GM12878 (cell line): ENCODE results near the gene SERPINE2. TPM values are rescaled to one million over a fixed set of nuclear protein-coding genes. Genes with fewer than 3 reads are reported as not detected.

Experiments
- ATAC-seq: fragments of 200-7000 bp; cut with Tn5 transposase; 3 replicates; pipeline ENCODE4 v1.9.1; 2020; ENCODE audit warnings: mild to moderate bottlenecking, moderate library complexity
- BruUV-seq: library from RNA; stranded (reverse); fragments of 400-500 nt; replicated peaks from 2 replicates; lab custom pipeline; 2021; lab: Mats Ljungman, UMichigan
- CTCF ChIA-PET: fragments of 300-600 bp; sonication (Branson Sonifier 250); formaldehyde crosslinking; extraction: SDS; loops from one replicate; lab custom pipeline; 2021; ENCODE audit warnings: inconsistent platforms; lab: Yijun Ruan, JAX
- POLR2A ChIA-PET: fragments of 350-600 bp; formaldehyde crosslinking; extraction: SDS; loops from one replicate; lab custom pipeline; 2021; ENCODE audit warnings: inconsistent platforms; lab: Charles Lee
- RAD21 ChIA-PET: fragments of 300-600 bp; sonication (Branson Sonifier 250); formaldehyde crosslinking; loops from one replicate; lab custom pipeline; 2023; ENCODE audit warnings: antibody characterized with exemption; ENCODE audit not compliant: unreplicated experiment; lab: Charles Lee
- SMC1A ChIA-PET: fragments of 300-600 bp; sonication (Branson Sonifier 250); formaldehyde crosslinking; loops from one replicate; lab custom pipeline; 2023; ENCODE audit not compliant: unreplicated experiment, uncharacterized antibody; lab: Charles Lee
- DNase-seq: peaks from one replicate; pipeline ENCODE4 v3.0.0-alpha.2; 2011; ENCODE audit warnings: low read depth, low spot score
- FAIRE-seq: peaks from 3 replicates; lab custom pipeline; 2011; peaks lifted over from hg19 to GRCh38; lab: Jason Lieb, UNC
- H2AFZ ChIP-seq: 2 replicates; pipeline ENCODE4 v1.6.0; 2011; ENCODE audit warnings: low read depth, low read length, control low read depth; ENCODE audit not compliant: control insufficient read depth
- H3K27ac ChIP-seq: 2 replicates; pipeline ENCODE4 v1.5.1; 2011; ENCODE audit warnings: control low read depth; ENCODE audit not compliant: control insufficient read depth, insufficient read depth
- H3K27me3 ChIP-seq, 2 experiments: replicated peaks in 1 of 2; 2 replicates each; pipeline versions ENCODE4 v1.6.0 to v1.6.1; 2011; ENCODE audit warnings: low read length in 1 of 2; ENCODE audit not compliant: control insufficient read depth in 2 of 2, insufficient read depth in 2 of 2
- H3K36me3 ChIP-seq, 2 experiments: 2 replicates each; pipeline ENCODE4 v1.5.1; 2011; ENCODE audit warnings: low read length in 1 of 2; ENCODE audit not compliant: control insufficient read depth in 2 of 2, insufficient read depth in 2 of 2
- H3K4me1 ChIP-seq: 2 replicates; pipeline ENCODE4 v1.6.1; 2011; ENCODE audit warnings: mild to moderate bottlenecking, low read length, moderate library complexity, mixed read lengths; ENCODE audit not compliant: control insufficient read depth, insufficient read depth
- H3K4me2 ChIP-seq: 2 replicates; pipeline ENCODE4 v1.6.0; 2011; ENCODE audit warnings: control low read depth; ENCODE audit not compliant: control insufficient read depth, insufficient read depth
- H3K4me3 ChIP-seq: fragments of 200-600 bp; sonication (generic); 2 replicates; pipeline ENCODE4 v1.5.1; 2016
- H3K79me2 ChIP-seq: 2 replicates; pipeline ENCODE4 v1.6.0; 2011; ENCODE audit warnings: low read length; ENCODE audit not compliant: control insufficient read depth, insufficient read depth
- H3K9ac ChIP-seq: 2 replicates; pipeline ENCODE4 v1.8.0; 2011; ENCODE audit warnings: low read length, control low read depth, mixed read lengths; ENCODE audit not compliant: control insufficient read depth, insufficient read depth
- H3K9me3 ChIP-seq: replicated peaks from 3 replicates; pipeline ENCODE4 v1.5.1; 2011; ENCODE audit warnings: mild to moderate bottlenecking, low read length; ENCODE audit not compliant: control insufficient read depth, insufficient read depth
- H4K20me1 ChIP-seq: 2 replicates; pipeline ENCODE4 v1.6.0; 2011; ENCODE audit not compliant: control insufficient read depth, insufficient read depth
- BACH1 ChIP-seq: fragments of 450-650 bp; IDR thresholded peaks from 2 replicates; pipeline ENCODE4 v1.6.1; 2017; ENCODE audit warnings: mild to moderate bottlenecking, borderline replicate concordance
- CHD1 ChIP-seq: IDR thresholded peaks from 2 replicates; pipeline ENCODE4 v1.6.1; 2012; ENCODE audit warnings: low read depth, low read length, improper control_type of control experiment
- CHD2 ChIP-seq: IDR thresholded peaks from 2 replicates; pipeline ENCODE4 v1.6.1; 2011; ENCODE audit warnings: low read depth, low read length, improper control_type of control experiment, borderline replicate concordance
- CREB1 ChIP-seq: IDR thresholded peaks from 2 replicates; pipeline ENCODE4 v1.6.1; 2012; ENCODE audit warnings: low read depth, mild to moderate bottlenecking, inconsistent platforms
- MEF2B ChIP-seq: fragments of 450-650 bp; IDR thresholded peaks from 2 replicates; pipeline ENCODE4 v1.6.1; 2018; ENCODE audit warnings: mild to moderate bottlenecking, moderate library complexity; ENCODE audit not compliant: partially characterized antibody, poor library complexity, severe bottlenecking
- PBX3 ChIP-seq: IDR thresholded peaks from 2 replicates; pipeline ENCODE4 v1.6.1; 2011; ENCODE audit warnings: mild to moderate bottlenecking, low read depth, low read length, moderate library complexity; ENCODE audit not compliant: insufficient replicate concordance
- RCOR1 ChIP-seq: conservative IDR thresholded peaks from 2 replicates; pipeline ENCODE4 v1.6.1; 2012; ENCODE audit warnings: low read depth, low read length, improper control_type of control experiment
- RFX5 ChIP-seq: IDR thresholded peaks from 2 replicates; pipeline ENCODE4 v1.6.1; 2011; ENCODE audit warnings: low read depth, low read length, improper control_type of control experiment
- SUZ12 ChIP-seq: fragments of 200-600 bp; sonication (generic); IDR thresholded peaks from one replicate; pipeline ENCODE4 v1.6.1; 2018; ENCODE audit warnings: antibody characterized with exemption, mild to moderate bottlenecking; ENCODE audit not compliant: unreplicated experiment
- ZSCAN29 ChIP-seq: fragments of 450-650 bp; IDR thresholded peaks from 2 replicates; pipeline ENCODE4 v1.6.1; 2017; ENCODE audit warnings: mild to moderate bottlenecking, moderate library complexity
- WGBS: methylation state at CpG from one replicate; pipeline ENCODE4 v1.1.6; 2016; ENCODE audit warnings: low lambda C conversion rate; ENCODE audit not compliant: insufficient replicate concordance, insufficient coverage; ENCODE audit errors: missing lambda C conversion rate; 5-methylcytosine and 5-hydroxymethylcytosine counted together
- in situ Hi-C: fragments of 300-500 bp; cut with MboI; formaldehyde crosslinking; loops from 9 replicates; pipeline ENCODE4 v1.14.3; 2018; ENCODE audit warnings: mixed read lengths
- intact Hi-C: fragments of 100-400 bp; cut with micrococcal nuclease; formaldehyde crosslinking; loops from one replicate; pipeline ENCODE4 v1.14.2; 2022; ENCODE audit not compliant: unreplicated experiment
- polyA plus RNA-seq, 11 experiments: library from polyadenylated mRNA; depleted of rRNA in 4 of 11; unstranded in 6 of 11; stranded (reverse) in 5 of 11; fragments of >200 nt; fragmentation: Nextera tagmentation in 4 of 11; fragmentation: Illumina TruSeq in 1 of 11; extraction: Ambion mirVana in 4 of 11; extraction: Trizol in 1 of 11; gene quantifications; 1 replicate in 1 of 11; 2 replicates in 10 of 11; pipeline versions ENCODE4 v1.2.1 to v1.2.3, GENCODE V29; 2011 to 2016; ENCODE audit warnings: inconsistent platforms in 2 of 11, missing spikeins in 2 of 11, low read depth in 1 of 11
- total RNA-seq, 4 experiments: library from RNA; depleted of rRNA in 3 of 4; stranded (reverse); fragments of >200 nt in 3 of 4; fragmentation: Illumina TruSeq in 1 of 4; extraction: Trizol in 1 of 4; gene quantifications; 2 replicates each; pipeline versions ENCODE4 v1.2.1 to v1.2.3, GENCODE V29; 2013 to 2021
- TF ChIP-seq, protein P1 (sequence below): fragments of 450-650 bp; IDR thresholded peaks from 2 replicates; pipeline ENCODE4 v1.6.1; 2017; ENCODE audit warnings: antibody characterized with exemption, mild to moderate bottlenecking, moderate library complexity
- TF ChIP-seq, protein P2 (sequence below): fragments of 450-650 bp; IDR thresholded peaks from 2 replicates; pipeline ENCODE4 v1.6.1; 2017; ENCODE audit warnings: mild to moderate bottlenecking, low read depth, inconsistent platforms; ENCODE audit not compliant: poor library complexity, severe bottlenecking

The SERPINE2 gene
- total and polyA plus RNA-seq, 10 of the 15 experiments (the other 5 are each of a cell fraction or from before 2014, with no cell fraction given) = 0.18 to 1.7 (median 0.39) TPM

DNA sequence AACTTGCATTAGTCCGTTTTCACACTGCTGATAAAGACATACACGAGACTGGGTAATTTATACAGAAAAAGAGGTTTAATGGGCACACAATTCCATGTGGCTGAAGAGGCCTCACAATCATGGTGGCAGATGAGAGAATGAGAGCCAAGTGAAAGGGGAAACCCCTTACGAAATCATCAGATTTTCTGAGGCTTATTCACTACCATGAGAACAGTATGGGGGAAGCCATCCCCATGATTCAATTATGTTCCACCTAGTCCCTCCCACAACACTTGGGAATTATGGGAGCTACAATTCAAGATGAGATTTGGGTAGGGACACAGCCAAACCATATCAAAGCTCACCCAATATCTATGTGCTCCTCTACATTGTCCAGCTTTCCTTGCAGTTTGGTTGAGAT is 16.0 kb upstream of the SERPINE2 start:
- Histone ChIP-seq H2AFZ (no peak overlapping the region), H3K4me1 (no peaks in the 10 kb centered on the region), H3K4me3 (no peak overlapping the region), H4K20me1 (no peaks in the 10 kb centered on the region), H3K9me3 (no peaks in the 10 kb centered on the region), H3K27me3 (peaks cover 0 to 2% of the 10 kb centered on the region in 2 experiments; a peak in 1 of 4 replicates), H3K9ac (no peak overlapping the region), H3K27ac (no peak overlapping the region), H3K36me3 (no peaks in the 10 kb centered on the region), H3K79me2 (no peaks in the 10 kb centered on the region), H3K4me2 (no peak overlapping the region)
- 0% methylated on average over 3 of the region's 3 CpGs for WGBS
- ATAC-seq (no peak), FAIRE-seq (no peak), DNase-seq (no peak)
- intact Hi-C loops (no loop called here), in situ Hi-C loops (no loop called here)
- ChIA-PET RAD21 (no interaction called here), SMC1A (interaction anchor here (0.8 to 1.3 kb wide), 2 partner anchors 10 to 61 kb away, joined by 3 to 4 read pairs; no protein-coding TSS in a partner anchor), POLR2A (no interaction called here), CTCF (no interaction called here)
- TF ChIP-seq CHD2 (no peak), CHD1 (no peak), PBX3 (no peak), RFX5 (no peak), ZSCAN29 (no peak), CREB1 (no peak), RCOR1 (no peak), BACH1 (no peak), MEF2B (no peak), SUZ12 (no peak)
- TF ChIP-seq, protein P1, sequence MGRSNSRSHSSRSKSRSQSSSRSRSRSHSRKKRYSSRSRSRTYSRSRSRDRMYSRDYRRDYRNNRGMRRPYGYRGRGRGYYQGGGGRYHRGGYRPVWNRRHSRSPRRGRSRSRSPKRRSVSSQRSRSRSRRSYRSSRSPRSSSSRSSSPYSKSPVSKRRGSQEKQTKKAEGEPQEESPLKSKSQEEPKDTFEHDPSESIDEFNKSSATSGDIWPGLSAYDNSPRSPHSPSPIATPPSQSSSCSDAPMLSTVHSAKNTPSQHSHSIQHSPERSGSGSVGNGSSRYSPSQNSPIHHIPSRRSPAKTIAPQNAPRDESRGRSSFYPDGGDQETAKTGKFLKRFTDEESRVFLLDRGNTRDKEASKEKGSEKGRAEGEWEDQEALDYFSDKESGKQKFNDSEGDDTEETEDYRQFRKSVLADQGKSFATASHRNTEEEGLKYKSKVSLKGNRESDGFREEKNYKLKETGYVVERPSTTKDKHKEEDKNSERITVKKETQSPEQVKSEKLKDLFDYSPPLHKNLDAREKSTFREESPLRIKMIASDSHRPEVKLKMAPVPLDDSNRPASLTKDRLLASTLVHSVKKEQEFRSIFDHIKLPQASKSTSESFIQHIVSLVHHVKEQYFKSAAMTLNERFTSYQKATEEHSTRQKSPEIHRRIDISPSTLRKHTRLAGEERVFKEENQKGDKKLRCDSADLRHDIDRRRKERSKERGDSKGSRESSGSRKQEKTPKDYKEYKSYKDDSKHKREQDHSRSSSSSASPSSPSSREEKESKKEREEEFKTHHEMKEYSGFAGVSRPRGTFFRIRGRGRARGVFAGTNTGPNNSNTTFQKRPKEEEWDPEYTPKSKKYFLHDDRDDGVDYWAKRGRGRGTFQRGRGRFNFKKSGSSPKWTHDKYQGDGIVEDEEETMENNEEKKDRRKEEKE = no peak
- TF ChIP-seq, protein P2, sequence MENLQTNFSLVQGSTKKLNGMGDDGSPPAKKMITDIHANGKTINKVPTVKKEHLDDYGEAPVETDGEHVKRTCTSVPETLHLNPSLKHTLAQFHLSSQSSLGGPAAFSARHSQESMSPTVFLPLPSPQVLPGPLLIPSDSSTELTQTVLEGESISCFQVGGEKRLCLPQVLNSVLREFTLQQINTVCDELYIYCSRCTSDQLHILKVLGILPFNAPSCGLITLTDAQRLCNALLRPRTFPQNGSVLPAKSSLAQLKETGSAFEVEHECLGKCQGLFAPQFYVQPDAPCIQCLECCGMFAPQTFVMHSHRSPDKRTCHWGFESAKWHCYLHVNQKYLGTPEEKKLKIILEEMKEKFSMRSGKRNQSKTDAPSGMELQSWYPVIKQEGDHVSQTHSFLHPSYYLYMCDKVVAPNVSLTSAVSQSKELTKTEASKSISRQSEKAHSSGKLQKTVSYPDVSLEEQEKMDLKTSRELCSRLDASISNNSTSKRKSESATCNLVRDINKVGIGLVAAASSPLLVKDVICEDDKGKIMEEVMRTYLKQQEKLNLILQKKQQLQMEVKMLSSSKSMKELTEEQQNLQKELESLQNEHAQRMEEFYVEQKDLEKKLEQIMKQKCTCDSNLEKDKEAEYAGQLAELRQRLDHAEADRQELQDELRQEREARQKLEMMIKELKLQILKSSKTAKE = no peak
- no TSS peak for BruUV-seq
